Measurements from ENCODE around the gene RELA. TPM values are rescaled to one million over a fixed set of nuclear protein-coding genes. Genes with fewer than 3 reads are reported as not detected.

RELA gene
- total and polyA plus RNA-seq, 2 of the 4 experiments (the other 2 are of a cell fraction) = 8.6 to 53.0 TPM

GRCh38 chr11:65699306-65699705 is 36.6 kb upstream of the RELA start:
- H2BK5ac ChIP-seq (ENCODE audit: low read depth, low read length, poor library complexity, severe bottlenecking) = no peak overlapping the region
- TF ChIP-seq BHLHE40 (IDR thresholded peaks at IDR 0.05; ENCODE audit: low read depth, low read length) (no peak), FOS (IDR thresholded peaks at IDR 0.05; ENCODE audit: low read depth, low read length) (no peak), MAFK (IDR thresholded peaks at IDR 0.05; ENCODE audit: low read depth, low read length) (no peak), CHD1 (IDR thresholded peaks at IDR 0.05; ENCODE audit: low read depth, low read length) (no peak), RCOR1 (IDR thresholded peaks at IDR 0.05; ENCODE audit: insufficient replicate concordance, low read length) (no peak), POLR2A (IDR thresholded peaks at IDR 0.05; ENCODE audit: low read depth, low read length) (no peak), USF2 (IDR thresholded peaks at IDR 0.05; ENCODE audit: low read depth, low read length) (no peak), MXI1 (IDR thresholded peaks at IDR 0.05; ENCODE audit: borderline replicate concordance, low read depth, low read length) (no peak)
- 62% methylated on average over 6 of the region's 7 CpGs; no CpG with 5 or more reads in 1 of the 2 experiments for WGBS, 2 experiments (ENCODE audit: extremely low coverage in 2 of 2, insufficient read length in 1 of 2)
- H3K18ac ChIP-seq (ENCODE audit: low read depth, low read length) = no peak overlapping the region
- H3K4me1 ChIP-seq (ENCODE audit: control insufficient read depth, insufficient read depth, low read length) = no peaks in the 10 kb centered on the region
- BruUV-seq (replicated peaks) = no TSS peak
- no peaks in the 10 kb centered on the region for H3K9me3 ChIP-seq (ENCODE audit: control insufficient read depth, insufficient read depth, low read length)
- no peak overlapping the region for H3K4ac ChIP-seq (ENCODE audit: low read depth, low read length)
- H4K5ac ChIP-seq (ENCODE audit: low read depth, low read length) = no peak overlapping the region
- H3K36me3 ChIP-seq (ENCODE audit: control insufficient read depth, insufficient read depth, low read length) = no peaks in the 10 kb centered on the region
- ATAC-seq (ENCODE audit: low read depth) (no peak), DNase-seq (no peak)
- H3K23ac ChIP-seq (ENCODE audit: low read depth, low read length) = no peak overlapping the region
- H2AK9ac ChIP-seq (replicated peaks; ENCODE audit: low read depth, low read length, poor library complexity) = no peak overlapping the region
- H2BK15ac ChIP-seq (ENCODE audit: low read depth, low read length) = no peak overlapping the region
- dilution Hi-C loops (cut with HindIII; ENCODE audit: low sequenced_read_pairs, unreplicated experiment) (no loop called here), in situ Hi-C loops (cut with MboI; ENCODE audit: low sequenced_read_pairs) (no loop called here), intact Hi-C loops (cut with micrococcal nuclease) (loop anchor here (10.0 kb wide), 1 partner anchor 65 kb away; no protein-coding TSS in a partner anchor)
- H2BK120ac ChIP-seq (ENCODE audit: low read depth, low read length) = no peak overlapping the region
- H3K9me1 ChIP-seq (ENCODE audit: insufficient read depth, low read length) = 0 out of 2 replicates have a peak, but pooled peaks cover 2% of the 10 kb centered on the region
- H3K4me3 ChIP-seq (ENCODE audit: insufficient read depth, low read depth, low read length) = no peak overlapping the region
- H3K79me1 ChIP-seq (ENCODE audit: low read depth in 1 of 2, low read length in 2 of 2) = no peaks in the 10 kb centered on the region
- H2AFZ ChIP-seq (replicated peaks; ENCODE audit: low read length, poor library complexity) = no peak overlapping the region
- H3K9ac ChIP-seq (ENCODE audit: low read depth, low read length) = no peak overlapping the region
- H4K20me1 ChIP-seq (ENCODE audit: insufficient read depth, low read length) = no peaks in the 10 kb centered on the region
- H3K56ac ChIP-seq (ENCODE audit: extremely low read depth, insufficient read depth, low read length) = no peak overlapping the region
- no peak overlapping the region for H3K4me2 ChIP-seq (ENCODE audit: low read depth, low read length)
- ChIA-PET POLR2A (ENCODE audit: unreplicated experiment) (no interaction called here), CTCF (no interaction called here)
- H3K14ac ChIP-seq (replicated peaks; ENCODE audit: low read depth, low read length) = no peak overlapping the region
- H4K8ac ChIP-seq (ENCODE audit: low read depth in 2 of 2, low read length in 2 of 2) = no peak overlapping the region
- H3K27me3 ChIP-seq (ENCODE audit: control insufficient read depth, insufficient read depth, low read length) = peaks cover 42% of the 10 kb centered on the region
- no peak overlapping the region for H3K27ac ChIP-seq (ENCODE audit: insufficient read depth, low read length)
- H2AK5ac ChIP-seq (ENCODE audit: low read depth, low read length) = no peak overlapping the region
- no peak overlapping the region for H2BK20ac ChIP-seq (ENCODE audit: low read depth, low read length)
- H4K91ac ChIP-seq (ENCODE audit: insufficient read depth, low read depth, low read length) = no peak overlapping the region
